ENCODE data around the gene CXorf51B.
"Not testable (repeated sequence)": the region's sequence is repeated elsewhere in the genome, so short reads cannot be mapped to it uniquely, and the experiment has no call there.

CXorf51B gene

DNA sequence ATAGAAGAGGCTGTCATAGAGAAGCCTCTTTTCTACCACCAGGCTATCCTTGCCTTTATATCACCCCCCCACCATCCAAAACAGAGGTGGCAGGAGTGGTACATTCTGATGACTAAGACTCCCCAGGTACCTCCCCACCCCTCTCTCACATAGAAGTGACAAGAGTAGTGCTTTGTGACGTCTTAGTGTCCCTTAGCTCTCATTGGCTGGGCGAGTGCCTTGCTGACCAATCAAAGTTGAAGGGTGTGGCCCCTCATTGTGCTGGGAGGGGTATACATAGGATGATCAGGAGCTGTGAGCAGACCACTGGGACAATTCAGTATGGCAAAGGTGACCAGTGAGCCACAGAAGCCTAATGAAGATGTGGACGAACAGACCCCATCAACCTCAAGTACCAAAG is at the start of gene CXorf51B:
Gene CXorf51B, plus strand, starts transcription at position 301 of the 400 bp plus-strand sequence. Its CDS starts 21 bp downstream, at position 322.
- DNase-seq, result not testable (repeated sequence)

DNA sequence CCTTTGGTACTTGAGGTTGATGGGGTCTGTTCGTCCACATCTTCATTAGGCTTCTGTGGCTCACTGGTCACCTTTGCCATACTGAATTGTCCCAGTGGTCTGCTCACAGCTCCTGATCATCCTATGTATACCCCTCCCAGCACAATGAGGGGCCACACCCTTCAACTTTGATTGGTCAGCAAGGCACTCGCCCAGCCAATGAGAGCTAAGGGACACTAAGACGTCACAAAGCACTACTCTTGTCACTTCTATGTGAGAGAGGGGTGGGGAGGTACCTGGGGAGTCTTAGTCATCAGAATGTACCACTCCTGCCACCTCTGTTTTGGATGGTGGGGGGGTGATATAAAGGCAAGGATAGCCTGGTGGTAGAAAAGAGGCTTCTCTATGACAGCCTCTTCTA is 5.1 kb downstream of the CXorf51B start, which contains the start of gene CXorf51A:
Gene CXorf51A, minus strand, starts transcription at position 101 of the 400 bp plus-strand sequence. Its CDS starts 21 bp downstream, at position 80.
- not testable (repeated sequence) for DNase-seq

DNA sequence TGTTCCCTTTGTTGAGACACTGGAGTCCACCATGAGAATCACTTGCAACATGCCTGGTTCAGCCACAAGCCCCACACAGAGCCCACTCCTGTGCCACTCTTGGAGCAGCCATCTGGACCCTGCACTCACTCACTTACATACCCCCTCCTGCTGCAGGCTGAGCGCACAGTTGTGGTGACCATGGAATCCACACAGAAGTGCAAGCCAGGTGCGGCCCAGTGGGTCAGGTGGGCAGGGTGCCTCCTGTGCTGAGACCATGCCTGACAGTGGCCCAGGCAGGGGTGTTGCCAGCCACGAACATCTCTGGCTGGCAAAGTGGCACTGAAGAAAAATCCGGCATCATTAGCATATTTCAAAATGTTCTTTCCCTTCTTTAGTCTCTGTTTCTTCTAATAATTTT is 22.4 kb downstream of the CXorf51B start:
- no peak for DNase-seq

DNA sequence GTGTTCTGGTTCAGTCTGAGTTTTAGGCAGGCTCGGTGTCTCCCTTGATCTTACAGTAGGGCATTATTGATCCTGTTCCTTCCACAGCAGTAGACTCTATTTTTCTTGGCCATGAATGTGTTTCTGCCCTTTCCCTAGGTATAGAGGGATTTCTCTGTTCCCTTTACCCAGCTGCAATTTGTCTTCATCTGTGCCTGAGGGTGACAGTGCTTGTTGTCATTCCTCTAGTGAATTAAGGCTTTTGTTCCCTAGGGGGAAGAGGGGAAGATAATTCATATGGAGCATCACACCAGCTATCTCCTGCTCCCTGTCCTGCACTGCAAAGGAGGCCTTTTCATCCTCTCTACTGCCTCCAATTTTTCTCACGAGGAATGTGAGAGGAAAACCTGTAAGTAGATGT is 44.7 kb downstream of the CXorf51B start:
- no peak for DNase-seq
